Measurements from ENCODE around the gene PGM5.
"Not testable (repeated sequence)": the region's sequence is repeated elsewhere in the genome, so short reads cannot be mapped to it uniquely, and the experiment has no call there.

Gene PGM5

DNA sequence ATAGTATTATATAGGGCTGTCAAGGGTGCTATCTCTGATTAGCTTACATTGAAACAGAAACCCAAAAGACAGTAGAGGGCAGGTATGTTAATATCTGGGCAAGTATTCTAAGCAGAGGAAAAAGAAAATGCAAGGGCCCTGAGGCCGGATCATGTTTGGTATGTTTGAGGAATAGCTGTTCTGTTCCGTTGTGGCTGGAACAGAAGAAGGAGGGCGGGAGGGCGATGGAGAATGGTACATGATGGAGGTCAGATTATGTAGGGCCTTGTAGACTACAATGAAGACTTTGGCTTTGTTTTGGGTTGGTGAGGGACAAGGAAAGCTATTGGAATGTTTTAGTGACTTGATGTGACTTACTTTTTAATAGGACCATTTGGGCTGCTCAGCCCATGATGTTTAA is 19.4 kb downstream of the PGM5 start:
- not testable (repeated sequence) for H2BK5ac ChIP-seq (ENCODE audit: low read depth, low read length, poor library complexity); H3K18ac ChIP-seq (ENCODE audit: low read length); H3K27me3 ChIP-seq (ENCODE audit: insufficient read depth, low read length); H2BK120ac ChIP-seq (ENCODE audit: insufficient read depth, low read length, poor library complexity); H3K4me2 ChIP-seq (ENCODE audit: low read length); H3K36me3 ChIP-seq (ENCODE audit: control insufficient read depth in 1 of 2, insufficient read depth in 2 of 2, low read length in 2 of 2); H4K8ac ChIP-seq (ENCODE audit: low read depth, low read length); H3K9me3 ChIP-seq (ENCODE audit: insufficient read depth, low read depth, low read length); H4K91ac ChIP-seq (ENCODE audit: low read depth, low read length); H4K12ac ChIP-seq (ENCODE audit: low read depth, low read length); H3K4ac ChIP-seq (ENCODE audit: low read depth, low read length); H2BK12ac ChIP-seq (ENCODE audit: low read length); H3K79me1 ChIP-seq (ENCODE audit: low read length); H3K4me3 ChIP-seq (ENCODE audit: low read depth, low read length); DNase-seq; H3K79me2 ChIP-seq (ENCODE audit: control insufficient read depth, insufficient read depth, low read length, poor library complexity); H2AK5ac ChIP-seq (ENCODE audit: low read length); H3K23ac ChIP-seq (ENCODE audit: low read length); H3K4me1 ChIP-seq (ENCODE audit: control insufficient read depth in 1 of 2, insufficient read depth in 2 of 2, low read length in 2 of 2); H3K27ac ChIP-seq (ENCODE audit: low read depth, low read length); H3K9ac ChIP-seq (ENCODE audit: low read length); H3K14ac ChIP-seq (ENCODE audit: low read length); H2AFZ ChIP-seq (ENCODE audit: insufficient read depth, low read length, poor library complexity)
- WGBS (ENCODE audit: extremely low coverage, insufficient coverage, insufficient read length) = no CpG with 5 or more reads among the region's 4 CpGs

DNA sequence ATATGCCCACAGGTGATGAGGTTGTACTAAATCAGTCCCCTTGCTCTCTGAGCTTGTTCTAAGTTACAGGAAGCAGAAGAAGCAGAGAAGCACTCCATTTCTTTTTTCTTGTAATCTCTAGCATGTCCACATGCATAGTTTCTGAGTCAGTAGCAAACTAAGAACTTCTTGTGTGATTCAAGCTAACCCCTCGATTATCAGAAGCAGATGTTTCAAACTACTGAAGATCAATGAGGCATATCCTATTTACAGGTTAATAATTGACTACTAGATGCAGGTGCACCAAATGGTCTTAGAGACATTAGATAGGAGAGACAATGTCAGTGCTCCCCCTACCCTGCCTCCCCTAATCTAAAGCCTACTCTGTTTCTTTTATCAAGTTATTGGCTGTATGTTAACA is 21.3 kb downstream of the PGM5 start:
- not testable (repeated sequence) for H3K4me1 ChIP-seq (ENCODE audit: control insufficient read depth in 1 of 2, insufficient read depth in 2 of 2, low read length in 2 of 2); DNase-seq; H3K79me1 ChIP-seq (ENCODE audit: low read length); H4K8ac ChIP-seq (ENCODE audit: low read depth, low read length); H2AK5ac ChIP-seq (ENCODE audit: low read length); H3K14ac ChIP-seq (ENCODE audit: low read length); H3K4me2 ChIP-seq (ENCODE audit: low read length); H3K27me3 ChIP-seq (ENCODE audit: insufficient read depth, low read length); H3K18ac ChIP-seq (ENCODE audit: low read length); H3K27ac ChIP-seq (ENCODE audit: low read depth, low read length); H4K91ac ChIP-seq (ENCODE audit: low read depth, low read length); H3K9ac ChIP-seq (ENCODE audit: low read length); H3K23ac ChIP-seq (ENCODE audit: low read length); H2BK120ac ChIP-seq (ENCODE audit: insufficient read depth, low read length, poor library complexity); H4K12ac ChIP-seq (ENCODE audit: low read depth, low read length); H3K79me2 ChIP-seq (ENCODE audit: control insufficient read depth, insufficient read depth, low read length, poor library complexity); H3K4me3 ChIP-seq (ENCODE audit: low read depth, low read length); H3K4ac ChIP-seq (ENCODE audit: low read depth, low read length); H2BK5ac ChIP-seq (ENCODE audit: low read depth, low read length, poor library complexity); H3K9me3 ChIP-seq (ENCODE audit: insufficient read depth, low read depth, low read length); H2BK12ac ChIP-seq (ENCODE audit: low read length); H3K36me3 ChIP-seq (ENCODE audit: control insufficient read depth in 1 of 2, insufficient read depth in 2 of 2, low read length in 2 of 2); H2AFZ ChIP-seq (ENCODE audit: insufficient read depth, low read length, poor library complexity)
- no CpG with 5 or more reads among the region's 1 CpG for WGBS (ENCODE audit: extremely low coverage, insufficient coverage, insufficient read length)

DNA sequence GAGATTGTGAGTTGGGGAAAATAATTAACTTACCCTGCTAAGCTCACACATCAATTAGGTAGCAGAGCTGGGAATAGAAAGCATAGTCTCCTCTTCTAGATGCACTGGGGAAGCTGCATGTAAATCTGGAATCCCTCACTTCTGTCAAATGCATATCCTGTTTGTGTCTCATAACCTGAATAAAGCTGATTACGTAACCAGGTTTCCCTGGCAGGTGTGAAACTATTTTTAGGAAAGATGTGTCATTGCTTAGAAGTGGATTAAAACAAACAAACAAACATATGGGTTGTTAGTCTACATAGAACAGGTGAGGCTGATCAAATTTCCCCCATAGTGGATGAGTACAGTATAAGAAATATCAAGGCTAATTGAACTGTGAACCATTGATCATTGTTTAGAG is 27.5 kb downstream of the PGM5 start:
- not testable (repeated sequence) for H2BK5ac ChIP-seq (ENCODE audit: low read depth, low read length, poor library complexity); H3K27me3 ChIP-seq (ENCODE audit: insufficient read depth, low read length); H3K14ac ChIP-seq (ENCODE audit: low read length); H4K12ac ChIP-seq (ENCODE audit: low read depth, low read length); H3K79me2 ChIP-seq (ENCODE audit: control insufficient read depth, insufficient read depth, low read length, poor library complexity); H2AFZ ChIP-seq (ENCODE audit: insufficient read depth, low read length, poor library complexity); H3K9ac ChIP-seq (ENCODE audit: low read length); H3K4me1 ChIP-seq (ENCODE audit: control insufficient read depth in 1 of 2, insufficient read depth in 2 of 2, low read length in 2 of 2); H3K9me3 ChIP-seq (ENCODE audit: insufficient read depth, low read depth, low read length); H3K23ac ChIP-seq (ENCODE audit: low read length); H3K79me1 ChIP-seq (ENCODE audit: low read length); H2AK5ac ChIP-seq (ENCODE audit: low read length); H3K4me2 ChIP-seq (ENCODE audit: low read length); H2BK12ac ChIP-seq (ENCODE audit: low read length); H3K27ac ChIP-seq (ENCODE audit: low read depth, low read length); H4K91ac ChIP-seq (ENCODE audit: low read depth, low read length); H3K4ac ChIP-seq (ENCODE audit: low read depth, low read length); H4K8ac ChIP-seq (ENCODE audit: low read depth, low read length); H3K18ac ChIP-seq (ENCODE audit: low read length); H2BK120ac ChIP-seq (ENCODE audit: insufficient read depth, low read length, poor library complexity); H3K4me3 ChIP-seq (ENCODE audit: low read depth, low read length); H3K36me3 ChIP-seq (ENCODE audit: control insufficient read depth in 1 of 2, insufficient read depth in 2 of 2, low read length in 2 of 2)
- WGBS (ENCODE audit: extremely low coverage, insufficient coverage, insufficient read length) = no CpG with 5 or more reads among the region's 1 CpG
- DNase-seq = peak in 1 of 2 donors; percentile 71

DNA sequence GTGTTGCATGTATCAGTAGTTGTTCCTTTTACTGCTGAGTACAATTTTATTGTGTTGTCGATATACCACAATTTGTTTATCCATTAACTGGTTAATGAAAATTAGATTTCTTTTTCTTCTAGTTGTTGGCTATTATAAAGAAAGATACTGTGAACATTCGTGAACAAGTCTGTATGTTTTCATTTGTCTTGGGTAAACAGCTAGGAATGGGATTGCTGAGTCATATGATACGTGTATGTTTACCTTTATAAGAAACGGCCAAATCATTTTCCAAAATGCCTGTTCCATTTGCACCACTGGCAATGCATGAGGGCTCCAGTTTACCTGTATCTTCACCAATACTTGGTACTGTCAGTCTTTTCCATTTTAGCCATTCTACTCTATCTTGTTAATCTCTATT is 33.1 kb downstream of the PGM5 start:
- H2BK5ac ChIP-seq (ENCODE audit: low read depth, low read length, poor library complexity); DNase-seq; H3K4me2 ChIP-seq (ENCODE audit: low read length); H2BK120ac ChIP-seq (ENCODE audit: insufficient read depth, low read length, poor library complexity); H2AFZ ChIP-seq (ENCODE audit: insufficient read depth, low read length, poor library complexity); H4K8ac ChIP-seq (ENCODE audit: low read depth, low read length); H3K79me2 ChIP-seq (ENCODE audit: control insufficient read depth, insufficient read depth, low read length, poor library complexity); H3K36me3 ChIP-seq (ENCODE audit: control insufficient read depth in 1 of 2, insufficient read depth in 2 of 2, low read length in 2 of 2); H4K12ac ChIP-seq (ENCODE audit: low read depth, low read length); H3K4me3 ChIP-seq (ENCODE audit: low read depth, low read length); H3K79me1 ChIP-seq (ENCODE audit: low read length); H3K18ac ChIP-seq (ENCODE audit: low read length); H3K4me1 ChIP-seq (ENCODE audit: control insufficient read depth in 1 of 2, insufficient read depth in 2 of 2, low read length in 2 of 2); H3K23ac ChIP-seq (ENCODE audit: low read length); H4K91ac ChIP-seq (ENCODE audit: low read depth, low read length); H3K14ac ChIP-seq (ENCODE audit: low read length); H3K4ac ChIP-seq (ENCODE audit: low read depth, low read length); H2AK5ac ChIP-seq (ENCODE audit: low read length); H3K9ac ChIP-seq (ENCODE audit: low read length); H3K27me3 ChIP-seq (ENCODE audit: insufficient read depth, low read length); H3K9me3 ChIP-seq (ENCODE audit: insufficient read depth, low read depth, low read length); H3K27ac ChIP-seq (ENCODE audit: low read depth, low read length); H2BK12ac ChIP-seq (ENCODE audit: low read length): not testable (repeated sequence)
- no CpG with 5 or more reads among the region's 4 CpGs for WGBS (ENCODE audit: extremely low coverage, insufficient coverage, insufficient read length)

Measured in trophoblast cell (in vitro differentiated cells and primary cell).